ENCODE measurements around the gene CEP70.
"Not testable (repeated sequence)": the region's sequence is repeated elsewhere in the genome, so short reads cannot be mapped to it uniquely, and the experiment has no call there.

Gene CEP70

DNA sequence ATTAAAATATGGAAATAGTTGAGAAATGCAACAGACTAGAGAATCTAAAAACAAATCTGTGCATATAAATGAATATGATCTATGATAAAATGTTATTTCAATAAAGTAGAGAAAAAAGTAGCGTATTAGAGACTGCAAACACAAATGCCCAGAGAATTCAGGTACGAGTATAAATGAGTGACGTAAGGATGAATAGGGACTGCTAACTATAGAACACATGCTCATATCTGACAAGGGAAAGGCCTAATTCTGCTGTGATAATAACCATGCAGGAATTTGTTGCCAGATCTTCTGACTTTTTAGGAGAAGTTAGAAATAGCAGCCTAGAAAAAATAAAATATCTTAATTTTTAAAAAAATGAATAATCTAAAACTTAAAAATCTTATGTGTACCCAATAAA is 86.5 kb downstream of the CEP70 start:
- DNase-seq = no peak

DNA sequence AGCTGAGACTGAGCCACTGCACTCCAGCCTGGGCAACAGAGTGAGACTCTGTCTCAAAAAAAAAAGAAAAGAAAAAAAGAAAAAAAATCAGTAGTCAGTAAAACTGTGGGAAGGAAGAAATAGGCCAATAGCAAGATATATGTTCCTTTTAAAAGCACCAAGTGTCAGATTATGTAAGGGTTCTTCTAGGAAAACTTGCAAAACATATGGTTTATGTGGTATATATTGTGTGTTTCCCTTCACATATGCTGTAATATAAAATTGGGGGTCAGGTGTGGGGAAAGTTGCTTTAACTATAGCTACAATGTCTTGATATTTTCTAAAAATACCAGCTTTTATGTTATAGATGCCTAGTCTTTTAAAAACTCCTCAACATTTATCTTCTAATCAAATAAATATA is 95.1 kb downstream of the CEP70 start:
- DNase-seq = no peak

DNA sequence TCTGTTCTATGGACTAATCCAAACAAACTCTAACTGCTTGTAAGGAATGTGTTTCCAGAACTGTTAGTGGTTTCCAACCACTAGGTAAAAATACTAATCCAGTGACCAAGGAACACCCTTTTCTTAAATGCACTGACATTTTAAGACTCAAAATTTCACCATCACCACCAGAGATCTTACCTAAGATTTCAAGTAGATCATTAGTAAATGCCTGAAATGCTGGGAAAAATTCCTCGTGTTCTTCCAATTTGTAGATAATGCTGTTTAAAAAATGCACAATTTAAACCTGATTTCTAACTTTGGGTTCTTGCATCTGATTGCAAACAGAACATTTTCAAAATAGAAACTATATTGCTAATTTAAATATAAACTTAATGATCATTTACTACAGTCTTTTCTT is 96.2 kb downstream of the CEP70 start:
- no peak for DNase-seq

DNA sequence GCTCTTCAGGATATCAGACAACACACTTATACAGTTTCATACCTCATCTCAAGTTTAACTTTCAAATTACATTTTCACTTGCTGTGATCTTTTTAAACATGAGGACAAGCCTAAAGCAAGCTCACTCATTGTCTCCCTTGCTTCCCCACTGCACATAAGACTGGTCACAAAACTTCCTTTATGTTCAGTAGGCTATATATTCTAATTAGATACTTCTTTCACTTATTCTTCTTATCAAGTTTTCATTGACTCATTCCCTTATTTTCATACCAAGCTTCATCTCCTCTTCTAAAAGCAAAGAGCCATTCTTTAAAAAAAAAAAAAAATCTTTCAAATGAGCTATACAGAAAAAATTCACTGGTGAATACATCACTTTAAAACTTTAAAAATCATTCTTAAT is 97.0 kb downstream of the CEP70 start:
- no peak for DNase-seq

DNA sequence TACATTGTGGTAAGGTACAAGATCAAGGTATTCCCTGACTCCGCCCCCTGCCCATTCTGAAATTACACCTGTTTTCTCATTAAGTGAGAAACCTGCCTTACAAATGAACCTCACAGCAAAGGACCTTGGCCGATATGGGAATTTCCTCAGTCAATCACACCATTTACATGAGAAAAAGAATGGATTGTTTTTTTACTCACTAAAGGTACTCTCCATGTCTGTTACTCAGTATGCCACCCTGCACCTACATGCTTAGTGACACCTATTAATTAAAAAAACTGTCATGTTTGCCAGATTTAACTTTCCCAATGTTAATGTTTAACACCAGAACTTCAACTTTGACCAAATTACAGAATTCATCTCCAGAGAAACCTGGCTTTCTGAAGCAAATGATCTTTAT is 97.6 kb downstream of the CEP70 start:
- DNase-seq = no peak

DNA sequence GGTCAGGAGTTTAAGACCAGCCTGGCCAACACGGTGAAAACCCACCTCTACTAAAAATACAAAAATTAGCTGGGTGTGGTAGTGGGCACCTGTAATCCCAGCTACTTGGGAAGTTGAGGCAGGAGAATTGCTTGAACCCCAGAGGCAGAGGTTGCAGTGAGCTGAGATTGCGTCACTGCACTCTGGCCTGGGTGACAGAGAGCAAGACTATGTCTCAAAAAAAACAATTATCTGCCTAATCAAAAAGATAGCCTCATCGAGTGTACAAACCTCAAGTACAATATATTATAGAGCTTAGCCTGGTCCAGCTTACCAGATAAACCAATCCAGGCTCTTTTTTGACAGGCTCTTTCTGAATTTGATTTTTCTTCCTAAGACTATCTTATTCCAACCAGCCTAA is 98.4 kb downstream of the CEP70 start:
- DNase-seq = not testable (repeated sequence)

DNA sequence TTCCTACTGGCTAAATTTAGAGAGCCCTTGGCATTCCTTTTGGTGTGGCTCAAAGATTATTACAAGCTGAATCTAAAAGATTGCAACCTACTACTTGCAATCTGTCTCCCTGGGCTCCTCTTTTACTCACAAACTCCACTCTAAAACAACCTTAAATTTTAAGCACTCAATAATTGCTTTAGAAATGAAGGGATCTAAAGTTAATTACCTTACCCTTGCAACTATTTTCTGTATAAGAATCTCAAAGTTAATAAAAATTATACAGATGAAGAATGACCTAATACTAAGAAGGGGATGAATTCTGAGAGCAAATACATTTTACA is 99.5 kb downstream of the CEP70 start:
- DNase-seq = no peak

DNA sequence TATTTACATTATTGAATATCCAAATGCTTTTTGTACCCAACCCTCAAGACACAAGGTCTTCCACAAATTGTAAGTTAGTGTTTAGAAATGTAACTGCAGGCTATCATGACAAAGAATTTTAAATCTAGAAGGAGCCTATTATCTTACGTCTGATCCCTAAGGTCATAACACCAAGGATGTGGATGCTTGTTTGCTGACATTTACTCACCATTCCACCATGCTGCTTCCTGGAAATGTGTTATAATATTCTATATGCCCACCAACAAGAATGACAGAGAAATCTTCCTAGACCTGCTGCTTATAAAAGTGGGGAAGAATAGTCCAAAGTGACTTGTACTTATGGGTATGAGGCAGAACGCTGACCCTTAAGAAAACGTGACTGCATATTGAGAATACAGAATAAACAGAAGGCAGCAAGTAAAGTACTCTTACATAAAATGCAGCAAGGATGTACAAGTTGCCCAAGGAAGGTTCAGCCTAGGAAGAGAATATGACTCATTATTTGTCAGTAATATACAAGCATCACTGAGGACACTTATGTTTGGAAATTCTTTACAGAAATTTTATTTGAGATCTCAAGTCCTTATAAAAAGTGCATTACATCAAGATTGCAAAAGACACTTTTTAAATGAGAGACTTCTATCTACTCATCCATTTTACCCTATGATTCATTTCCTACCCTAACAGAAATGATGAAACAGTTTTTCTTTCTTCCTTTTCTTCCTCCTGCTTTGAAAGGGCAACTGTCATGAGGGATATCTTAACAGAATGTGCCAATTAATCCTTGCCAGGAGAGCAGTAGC is 100.1 kb downstream of the CEP70 start:
- no peak for DNase-seq

DNA sequence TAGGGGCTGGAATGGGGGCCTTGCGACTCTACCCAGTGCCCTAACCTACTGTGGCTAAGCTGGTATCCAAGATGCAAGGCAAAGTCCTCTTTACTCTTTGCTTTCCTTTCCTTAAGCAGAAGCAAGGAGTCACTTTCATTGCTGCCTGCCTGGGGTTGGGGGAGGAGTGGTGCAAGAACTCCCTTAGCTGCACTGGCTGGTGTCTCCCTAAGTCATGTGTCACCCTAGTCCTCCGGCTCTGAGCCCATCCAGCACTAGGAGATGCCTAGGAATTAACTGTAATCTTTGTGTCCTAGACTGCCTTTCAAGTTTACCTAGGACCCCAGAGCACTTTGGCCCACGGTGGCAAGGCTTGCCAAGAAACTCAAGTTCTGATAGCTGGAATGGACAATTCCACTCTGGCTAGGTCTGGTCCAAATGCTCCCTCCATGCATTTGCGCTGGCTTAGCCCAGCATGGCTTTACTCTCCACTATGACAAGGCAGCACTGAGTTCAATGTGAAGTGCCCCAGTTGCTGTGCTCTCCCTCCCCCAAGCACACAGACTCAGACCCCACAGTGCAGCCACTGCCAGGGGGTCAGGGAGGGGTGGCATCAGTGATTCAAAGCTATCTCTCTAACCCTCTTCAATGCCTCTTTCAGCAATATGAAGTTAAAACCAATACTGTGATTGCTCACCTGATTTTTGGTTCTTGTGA is 100.9 kb downstream of the CEP70 start:
- no peak for DNase-seq

DNA sequence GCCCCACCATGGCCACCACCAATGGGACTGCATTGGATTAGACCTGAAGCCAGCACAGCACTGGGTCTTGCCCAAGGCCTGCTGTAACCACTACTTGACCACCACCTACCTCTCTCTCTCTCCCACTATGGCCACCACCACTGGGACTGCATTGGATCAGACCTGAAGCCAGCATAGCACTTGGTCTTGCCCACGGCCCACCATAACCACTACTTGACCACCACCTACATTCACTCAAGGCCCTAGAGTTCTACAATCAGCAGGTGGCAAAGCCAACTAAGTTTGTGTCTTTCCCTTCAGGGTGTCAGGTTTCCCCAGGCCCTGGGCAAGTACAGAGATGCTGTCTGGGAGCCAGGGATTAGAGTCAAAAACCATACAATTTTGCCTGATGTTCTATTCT is 102.1 kb downstream of the CEP70 start:
- DNase-seq = no peak

DNA sequence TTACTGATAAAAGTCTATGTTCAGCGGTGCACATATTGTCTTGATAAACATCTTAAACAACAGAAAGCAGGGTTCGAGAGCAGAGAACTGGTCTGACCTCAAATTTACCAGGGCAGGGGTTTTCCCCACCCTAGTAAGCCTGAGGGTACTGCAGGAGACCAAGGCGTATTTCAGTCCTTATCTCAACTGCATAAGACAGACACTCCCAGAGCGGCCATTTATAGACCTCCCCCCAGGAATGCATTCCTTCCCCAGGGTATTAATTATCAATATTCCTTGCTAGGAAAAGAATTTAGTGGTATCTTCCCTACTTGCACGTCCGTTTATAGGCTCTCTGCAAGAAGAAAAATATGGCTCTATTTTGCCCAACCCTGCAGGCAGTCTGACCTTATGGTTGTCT is 107.5 kb downstream of the CEP70 start:
- not testable (repeated sequence) for DNase-seq

DNA sequence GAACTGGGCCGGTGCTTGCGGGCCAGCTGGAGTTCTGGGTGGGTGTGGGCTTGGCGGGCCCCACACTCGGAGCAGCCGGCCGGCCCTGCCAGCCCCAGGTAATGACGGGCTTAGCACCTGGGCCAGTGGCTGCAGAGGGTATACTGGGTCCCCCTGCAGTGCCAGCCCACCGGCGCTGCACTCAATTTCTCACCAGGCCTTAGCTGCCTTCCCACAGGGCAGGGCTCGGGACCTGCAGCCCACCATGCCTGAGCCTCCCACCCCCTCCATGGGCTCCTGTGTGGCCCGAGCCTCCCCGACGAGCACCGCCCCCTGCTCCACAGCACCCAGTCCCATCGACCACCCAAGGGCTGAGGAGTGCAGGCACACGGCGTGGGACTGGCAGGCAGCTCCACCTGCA is 109.4 kb downstream of the CEP70 start:
- DNase-seq = not testable (repeated sequence)

DNA sequence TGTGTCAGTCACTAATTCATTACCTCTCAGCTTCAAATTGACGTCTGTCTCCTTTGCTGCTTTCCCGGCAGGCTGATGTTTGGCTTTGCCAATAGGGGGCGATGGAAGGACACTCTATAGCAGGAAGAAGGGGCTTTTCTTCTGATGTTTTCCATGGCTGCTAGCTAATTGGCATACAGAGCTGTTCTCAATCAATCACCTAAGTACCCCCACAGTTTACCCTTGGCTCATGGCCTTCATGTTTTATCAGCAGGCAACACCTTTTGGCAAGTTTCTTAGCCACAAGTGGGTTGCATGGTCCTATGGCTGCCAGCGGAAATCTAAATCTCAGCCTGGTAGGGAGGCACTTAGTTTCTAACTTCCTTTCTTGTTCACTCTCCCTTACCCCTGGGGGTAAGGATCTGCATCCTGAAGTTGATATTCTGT is 114.6 kb downstream of the CEP70 start:
- DNase-seq = no peak

DNA sequence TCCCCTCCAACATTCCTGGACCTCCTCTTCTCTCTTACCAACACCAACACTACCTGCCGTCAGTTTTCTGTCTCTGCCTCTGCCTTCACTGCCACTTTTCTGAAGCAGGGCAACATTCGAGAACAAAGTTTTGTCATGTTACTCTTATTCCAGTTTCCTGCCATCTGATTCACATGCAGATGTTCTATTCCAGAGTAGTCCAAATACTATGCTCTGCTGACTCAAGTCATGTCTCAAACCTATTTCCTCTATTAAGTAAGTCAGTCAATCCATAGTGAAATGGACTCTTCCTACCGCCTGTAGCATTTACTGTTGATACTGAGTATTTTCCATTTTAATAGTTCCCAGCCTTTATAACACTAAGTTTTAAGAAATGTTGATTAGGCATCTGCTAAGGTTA is 116.3 kb downstream of the CEP70 start:
- no peak for DNase-seq

DNA sequence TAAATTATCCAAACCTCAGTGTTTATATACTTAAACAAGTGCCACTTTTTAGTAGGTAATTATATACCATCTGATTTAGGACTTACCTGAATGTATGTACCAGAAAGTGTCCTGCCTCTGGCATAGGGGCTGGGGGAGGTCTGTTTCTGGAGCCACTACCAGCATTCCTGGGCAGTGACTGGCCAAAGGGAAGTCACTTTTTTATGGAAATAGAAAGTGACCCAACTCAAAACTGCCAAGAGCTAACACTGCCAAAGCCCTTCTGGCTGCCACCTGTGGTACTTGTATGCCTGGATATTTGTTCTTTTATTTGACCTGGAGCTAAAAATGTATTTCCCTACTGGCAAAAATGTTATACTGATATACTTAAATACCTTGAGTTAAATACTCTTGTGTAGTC is 116.9 kb downstream of the CEP70 start:
- no peak for DNase-seq

DNA sequence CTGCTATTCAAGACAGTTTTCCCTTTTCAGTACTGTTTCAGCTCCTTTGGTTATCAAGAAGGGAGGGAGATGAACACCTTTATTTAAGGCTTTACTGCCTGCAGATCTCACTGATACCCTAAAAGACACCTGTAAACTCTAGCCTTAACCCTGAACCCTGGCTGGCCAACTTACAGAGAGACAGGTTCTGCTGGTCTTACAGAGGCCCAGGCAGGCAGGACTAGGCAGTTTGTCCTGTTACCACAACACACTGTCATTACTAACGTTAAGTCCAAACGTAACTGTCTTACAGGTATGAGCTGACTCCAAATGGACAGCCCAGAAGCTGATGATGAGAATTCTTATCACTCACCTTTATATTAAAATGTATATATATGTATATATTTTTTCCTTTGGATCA is 117.5 kb downstream of the CEP70 start:
- DNase-seq = no peak

DNA sequence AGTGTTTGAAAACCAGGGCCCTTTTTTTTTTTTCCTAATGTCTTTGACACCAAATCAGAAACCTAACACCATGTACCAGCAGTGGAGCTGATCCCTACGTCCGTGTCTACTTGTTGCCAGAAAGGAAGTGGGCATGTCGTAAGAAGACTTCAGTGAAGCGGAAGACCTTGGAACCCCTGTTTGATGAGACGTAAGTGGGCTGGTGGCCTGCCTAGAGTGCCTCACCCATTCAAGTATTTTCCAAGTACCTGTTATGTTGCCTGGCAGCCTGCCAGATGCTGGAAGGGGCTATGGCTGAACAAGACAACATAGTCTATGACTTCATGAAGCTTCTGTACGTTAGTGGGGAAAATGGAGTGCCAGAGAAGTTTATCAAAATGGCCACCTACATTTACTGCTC is 119.9 kb downstream of the CEP70 start:
- DNase-seq = no peak

DNA sequence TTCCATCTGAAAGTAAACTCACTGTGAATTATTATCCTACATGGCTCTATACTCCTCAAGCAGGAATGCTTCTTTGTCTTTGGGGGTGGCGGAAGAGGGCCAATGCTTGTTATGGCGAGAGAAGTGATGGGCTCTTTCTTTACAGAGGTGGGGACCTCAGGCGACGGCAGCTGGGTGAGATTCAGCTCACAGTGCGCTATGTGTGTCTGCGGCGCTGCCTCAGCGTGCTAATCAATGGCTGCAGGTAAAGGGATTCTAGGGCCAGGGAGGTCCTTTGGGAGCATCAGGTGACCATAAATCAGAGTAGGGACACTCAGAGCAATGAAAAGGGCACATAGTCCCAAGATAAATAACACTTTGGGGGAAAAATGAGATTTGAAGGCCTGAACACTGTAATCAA is 120.7 kb downstream of the CEP70 start:
- DNase-seq = no peak

DNA sequence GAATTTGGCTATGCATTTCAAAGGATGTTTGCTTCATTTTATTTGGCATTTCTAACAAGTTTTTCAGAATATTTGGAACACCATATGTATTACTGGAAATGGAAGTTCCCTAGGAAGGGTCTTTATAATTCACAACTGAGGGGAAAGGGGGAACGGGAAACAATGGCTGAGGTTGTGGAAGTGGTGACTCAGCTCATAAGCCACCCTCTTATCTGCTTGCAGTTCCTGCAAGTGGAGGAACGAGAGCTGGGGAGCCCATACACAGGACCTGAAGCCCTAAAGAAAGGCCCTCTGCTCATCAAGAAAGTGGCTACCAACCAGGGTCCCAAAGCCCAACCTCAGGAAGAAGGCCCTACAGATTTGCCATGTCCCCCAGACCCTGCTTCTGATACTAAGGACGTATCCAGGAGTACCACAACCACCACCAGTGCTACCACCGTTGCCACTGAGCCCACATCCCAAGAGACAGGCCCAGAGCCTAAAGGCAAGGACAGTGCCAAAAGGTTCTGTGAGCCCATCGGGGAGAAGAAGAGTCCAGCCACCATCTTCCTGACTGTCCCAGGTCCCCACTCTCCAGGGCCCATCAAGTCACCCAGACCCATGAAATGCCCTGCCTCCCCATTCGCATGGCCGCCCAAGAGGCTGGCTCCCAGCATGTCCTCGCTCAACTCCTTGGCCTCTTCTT is 121.8 kb downstream of the CEP70 start:
- no peak for DNase-seq

DNA sequence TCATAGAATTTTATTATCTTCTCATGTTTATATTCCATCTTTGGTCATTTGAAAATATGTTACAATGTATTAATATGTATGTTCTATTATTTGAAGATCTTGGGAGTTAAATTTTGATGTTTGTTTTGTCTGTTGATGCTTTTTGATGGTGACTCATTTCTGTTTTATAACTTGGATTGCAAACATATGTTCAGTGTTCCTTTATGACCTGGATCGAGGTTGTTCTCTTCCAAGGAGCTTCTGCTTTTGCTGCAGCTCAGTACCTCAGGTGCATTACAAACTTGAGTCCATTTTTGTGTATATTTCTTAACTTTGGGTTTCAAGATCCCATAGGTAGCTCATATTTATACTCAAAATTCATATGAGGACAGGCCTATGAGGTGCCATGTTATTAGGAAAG is 122.6 kb downstream of the CEP70 start:
- DNase-seq = no peak

DNA sequence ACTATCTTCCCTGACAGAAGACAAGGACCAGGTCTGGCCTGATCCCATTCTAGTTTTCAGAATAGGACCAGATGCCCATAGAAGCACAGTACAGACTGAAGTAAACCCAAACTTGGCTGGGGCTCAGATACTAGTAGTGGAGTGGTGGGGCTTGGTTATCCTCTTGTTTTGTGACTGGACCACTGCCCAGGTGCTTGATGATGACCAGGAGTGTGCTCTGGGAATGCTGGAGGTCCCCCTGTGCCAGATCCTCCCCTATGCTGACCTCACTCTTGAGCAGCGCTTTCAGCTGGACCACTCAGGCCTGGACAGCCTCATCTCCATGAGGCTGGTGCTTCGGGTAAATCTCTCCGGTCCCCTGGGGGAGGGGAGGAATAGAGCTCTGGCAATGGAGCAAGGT is 123.4 kb downstream of the CEP70 start:
- no peak for DNase-seq

DNA sequence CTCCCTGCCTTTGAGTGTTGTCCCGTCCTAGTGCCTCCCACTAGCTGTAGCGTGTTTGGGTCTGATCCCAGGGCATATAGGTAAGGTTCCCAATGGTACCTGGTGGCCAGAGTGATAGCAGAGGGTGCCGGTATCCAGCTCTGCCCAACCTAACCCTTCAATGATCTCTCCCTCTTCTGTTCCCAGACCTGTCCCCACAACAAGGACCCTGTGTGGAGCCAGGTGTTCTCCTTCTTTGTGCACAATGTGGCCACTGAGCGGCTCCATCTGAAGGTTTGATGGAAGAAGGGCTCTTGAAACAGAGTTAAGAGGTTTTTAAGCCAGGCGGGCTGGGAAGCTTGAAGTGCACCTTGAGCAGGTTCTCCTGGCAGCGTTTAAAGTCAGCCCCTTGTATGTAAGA is 124.2 kb downstream of the CEP70 start:
- DNase-seq = no peak

DNA sequence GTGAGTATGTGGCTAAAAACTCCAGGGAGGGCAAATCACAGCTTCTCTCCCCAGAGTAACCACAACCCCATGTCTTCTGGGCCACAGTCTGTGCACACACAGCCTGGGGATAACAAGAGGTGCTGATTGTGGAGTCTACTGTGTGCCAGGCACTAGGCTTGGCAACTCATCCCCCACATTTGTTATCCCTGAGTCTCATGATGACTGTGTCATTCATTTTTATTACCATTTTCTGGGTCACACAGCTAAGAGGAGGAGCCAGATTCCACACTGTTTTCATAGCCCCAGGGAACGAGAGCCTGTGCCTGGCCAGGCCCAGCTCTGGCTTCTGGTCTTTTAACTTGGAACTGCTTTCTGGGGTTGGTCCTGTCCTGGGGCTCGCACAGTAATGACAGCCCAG is 125.2 kb downstream of the CEP70 start:
- no peak for DNase-seq

DNA sequence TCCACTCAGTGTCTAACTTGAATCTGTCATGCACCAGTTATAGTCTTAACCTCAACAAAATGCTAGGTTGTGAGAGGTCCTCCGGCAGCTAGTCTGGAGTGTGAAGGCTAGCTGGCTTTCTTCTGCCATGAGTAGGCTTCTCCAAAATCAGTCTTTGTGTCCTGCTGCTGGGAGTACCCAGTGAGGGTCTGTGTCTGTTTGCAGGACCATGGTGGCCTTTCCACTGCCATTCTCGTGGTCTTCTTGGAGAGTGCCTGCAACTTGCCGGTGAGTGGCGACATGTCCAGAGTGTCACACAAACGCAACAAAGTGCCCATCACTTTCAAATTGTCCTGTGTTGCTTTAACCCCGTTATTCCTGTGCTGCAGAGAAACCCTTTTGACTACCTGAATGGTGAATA is 125.6 kb downstream of the CEP70 start:
- DNase-seq = no peak

Measured in NCI-H2107 (cell line).